EH (cell line): Measurements from ENCODE around the gene SLC6A13.
"Not testable (repeated sequence)": the region's sequence is repeated elsewhere in the genome, so short reads cannot be mapped to it uniquely, and the experiment has no call there.

Experiments
- DNase-seq: peaks from one replicate; pipeline ENCODE4 v3.0.0-alpha.2; 2015; ENCODE audit warnings: low read depth

The SLC6A13 gene

DNA sequence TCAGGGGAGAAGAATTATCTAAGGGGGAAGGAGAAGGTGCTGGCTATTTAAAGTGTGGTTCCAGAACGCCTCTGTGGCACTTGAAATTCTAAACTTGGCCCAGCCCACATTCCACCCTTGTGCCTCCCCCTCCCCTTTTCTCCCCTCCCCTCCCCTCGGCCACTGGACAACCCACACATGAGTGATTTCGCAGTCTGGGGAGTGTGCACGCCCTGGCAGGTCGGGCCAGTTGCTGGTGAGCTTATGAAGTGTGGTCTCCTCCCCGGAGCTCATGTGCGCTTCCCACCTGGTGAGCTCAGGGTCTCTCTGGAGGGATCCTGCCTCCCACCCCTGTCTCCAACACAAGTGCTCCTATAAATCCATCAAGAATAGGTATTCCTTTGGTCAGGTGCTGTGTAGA lies at the start of gene SLC6A13:
Gene SLC6A13 (minus strand): TSS at position 20 of the 400 bp plus-strand sequence. CDS start 2,784 bp downstream, outside the sequence.
- DNase-seq, result peak; percentile 15

DNA sequence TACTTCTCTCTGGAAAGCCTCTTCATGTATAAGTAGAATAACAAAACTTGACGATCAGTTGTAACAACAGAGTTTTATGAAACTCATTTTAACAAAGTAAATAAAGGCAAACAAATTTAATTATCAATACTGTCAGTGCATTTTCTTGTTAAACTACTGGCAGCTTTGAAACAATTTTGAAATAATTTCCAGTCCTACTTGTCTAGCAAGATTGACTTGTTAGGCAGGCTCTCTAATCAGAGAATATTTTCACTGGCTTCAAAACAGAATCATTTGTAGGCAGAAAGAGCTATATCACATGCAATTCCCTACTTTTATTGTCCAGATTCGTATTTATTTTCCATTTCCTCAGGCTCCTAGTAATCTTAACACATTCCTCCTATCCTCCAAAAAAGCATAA lies 45.9 kb upstream of the SLC6A13 start:
- no peak for DNase-seq

DNA sequence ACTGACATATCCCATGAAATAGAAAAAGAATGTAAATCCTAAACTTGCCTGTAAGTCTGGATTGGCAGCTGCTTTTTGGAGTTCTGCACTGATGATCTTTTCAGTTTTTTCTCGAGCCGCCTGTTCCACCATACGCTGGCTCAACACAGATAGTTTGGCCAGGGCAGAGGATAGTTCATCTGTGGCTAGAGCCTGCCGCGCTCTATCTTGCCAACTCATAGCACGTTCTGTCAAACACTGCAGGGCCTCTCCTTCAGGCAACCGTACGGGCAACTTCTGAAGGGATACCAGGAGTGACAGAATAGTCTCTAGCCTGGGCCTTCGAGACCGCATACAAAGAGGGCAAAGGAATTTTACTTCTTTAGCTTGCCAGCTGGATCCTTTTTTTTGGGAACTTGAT lies 44.8 kb upstream of the SLC6A13 start:
- no peak for DNase-seq

DNA sequence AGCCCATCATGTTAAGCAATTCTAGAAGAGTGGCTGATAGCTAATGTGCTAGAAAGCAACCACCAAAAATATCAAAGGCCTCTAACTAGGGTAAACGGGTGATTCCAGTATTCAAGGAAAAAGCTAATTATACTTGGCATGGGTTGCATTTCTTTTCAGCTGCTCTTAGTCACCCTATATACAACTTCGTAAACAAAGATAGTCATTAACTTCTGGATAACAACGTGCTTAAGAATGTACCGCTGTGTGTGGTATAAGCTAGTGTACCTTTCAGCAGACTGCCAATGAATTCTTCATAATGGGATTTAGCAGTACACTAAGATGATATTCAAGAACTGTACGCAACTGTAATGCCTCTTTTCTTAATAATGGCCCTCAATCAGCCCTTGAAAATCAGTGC lies 42.2 kb upstream of the SLC6A13 start:
- DNase-seq, result peak; percentile 15

DNA sequence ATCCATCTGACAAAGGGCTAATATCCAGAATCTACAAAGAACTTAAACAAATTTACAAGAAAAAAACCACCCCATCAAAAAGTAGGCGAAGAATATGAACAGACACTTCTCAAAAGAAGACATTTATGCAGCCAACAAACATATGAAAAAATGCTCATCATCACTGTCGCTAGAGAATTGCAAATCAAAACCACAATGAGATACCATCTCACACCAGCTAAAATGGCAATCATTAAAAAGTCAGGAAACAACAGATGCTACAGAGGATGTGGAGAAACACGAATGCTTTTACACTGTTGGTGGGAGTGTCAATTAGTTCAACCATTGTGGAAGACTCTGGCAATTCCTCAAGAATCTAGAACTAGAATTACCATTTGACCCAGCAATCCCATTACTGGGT lies 40.1 kb upstream of the SLC6A13 start:
- not testable (repeated sequence) for DNase-seq

DNA sequence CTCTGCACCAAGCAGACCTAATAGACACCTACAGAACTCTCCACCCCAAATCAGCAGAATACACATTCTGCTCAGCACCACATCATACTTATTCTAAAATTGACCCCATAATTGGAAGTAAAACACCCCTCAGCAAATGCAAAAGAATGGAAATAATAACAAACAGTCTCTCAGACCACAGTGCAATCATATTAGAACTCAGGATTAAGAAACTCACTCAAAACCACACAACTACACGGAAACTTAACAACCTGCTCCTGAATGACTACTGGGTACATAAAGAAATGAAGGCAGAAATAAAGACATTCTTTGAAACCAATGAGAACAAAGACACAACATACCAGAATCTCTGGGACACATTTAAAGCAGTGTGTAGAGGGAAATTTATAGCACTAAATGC lies 37.5 kb upstream of the SLC6A13 start:
- DNase-seq, result not testable (repeated sequence)

DNA sequence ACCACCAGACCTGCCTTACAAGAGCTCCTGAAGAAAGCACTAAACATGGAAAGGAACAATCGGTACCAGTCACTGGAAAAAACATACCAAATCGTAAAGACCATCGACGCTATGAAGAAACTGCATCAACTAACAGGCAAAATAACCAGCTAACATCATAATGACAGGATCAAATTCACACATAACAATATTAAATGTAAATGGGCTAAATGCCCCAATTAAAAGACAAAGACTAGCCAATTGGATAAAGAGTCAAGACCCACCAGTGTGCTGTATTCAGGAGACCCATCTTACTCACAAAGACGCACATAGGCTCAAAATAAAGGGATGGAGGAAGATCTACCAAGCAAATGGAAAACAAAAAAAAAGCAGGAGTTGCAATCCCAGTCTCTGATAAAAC lies 36.9 kb upstream of the SLC6A13 start:
- DNase-seq, result not testable (repeated sequence)

DNA sequence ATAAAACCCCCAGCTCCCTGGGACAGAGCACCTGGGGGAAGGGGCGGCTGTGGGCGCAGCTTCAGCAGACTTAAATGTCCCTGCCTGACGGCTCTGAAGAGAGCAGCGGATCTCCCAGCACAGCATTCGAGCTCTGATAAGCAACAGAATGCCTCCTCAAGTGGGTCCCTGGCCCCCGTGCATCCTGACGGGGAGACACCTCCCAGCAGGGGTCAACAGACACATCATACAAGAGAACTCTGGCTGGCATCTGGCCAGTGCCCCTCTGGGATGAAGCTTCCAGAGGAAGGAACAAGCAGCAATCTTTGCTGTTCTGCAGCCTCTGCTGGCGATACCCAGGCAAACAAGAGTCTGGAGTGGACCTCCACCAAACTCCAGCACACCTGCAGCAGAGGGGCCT lies 35.4 kb upstream of the SLC6A13 start:
- not testable (repeated sequence) for DNase-seq

DNA sequence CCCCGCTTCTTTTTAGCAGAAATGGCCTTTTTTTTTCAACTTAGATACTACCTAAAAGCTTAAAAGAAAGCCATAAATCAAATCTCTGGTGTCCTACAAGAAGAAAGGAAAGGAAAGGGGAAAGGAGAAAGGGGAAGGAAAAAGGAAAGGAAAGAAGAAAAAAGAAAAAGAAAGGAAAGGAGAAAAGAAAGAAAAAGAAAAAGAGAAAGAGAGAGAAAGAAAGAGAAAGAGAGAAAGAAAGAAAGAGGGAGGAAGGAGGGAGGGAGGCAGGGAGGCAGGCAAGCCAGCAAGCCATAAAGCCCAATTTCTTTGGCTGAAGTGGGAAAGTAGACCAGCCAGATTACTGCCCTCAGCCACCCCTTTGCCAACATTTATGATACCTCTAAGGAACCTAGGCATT lies 32.5 kb upstream of the SLC6A13 start:
- DNase-seq, result no peak

DNA sequence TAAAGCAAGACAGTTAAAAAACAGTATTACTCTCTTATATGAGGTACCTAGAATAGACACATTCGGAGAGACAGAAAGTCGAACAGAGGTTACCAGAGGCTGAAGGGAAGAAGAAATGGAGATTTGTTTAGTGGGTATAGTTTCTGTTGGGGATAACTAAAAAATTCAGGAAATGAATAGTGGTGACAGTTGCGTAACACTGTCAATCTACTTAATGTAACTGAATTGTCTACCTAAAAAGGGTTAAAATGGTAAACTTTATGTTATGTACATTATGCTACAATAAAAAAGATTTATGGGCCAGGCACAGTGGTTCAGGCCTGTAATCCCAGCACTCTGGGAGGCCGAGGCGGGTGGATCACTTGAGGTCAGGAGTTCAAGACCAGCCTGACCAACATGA lies 30.6 kb upstream of the SLC6A13 start:
- DNase-seq, result no peak

DNA sequence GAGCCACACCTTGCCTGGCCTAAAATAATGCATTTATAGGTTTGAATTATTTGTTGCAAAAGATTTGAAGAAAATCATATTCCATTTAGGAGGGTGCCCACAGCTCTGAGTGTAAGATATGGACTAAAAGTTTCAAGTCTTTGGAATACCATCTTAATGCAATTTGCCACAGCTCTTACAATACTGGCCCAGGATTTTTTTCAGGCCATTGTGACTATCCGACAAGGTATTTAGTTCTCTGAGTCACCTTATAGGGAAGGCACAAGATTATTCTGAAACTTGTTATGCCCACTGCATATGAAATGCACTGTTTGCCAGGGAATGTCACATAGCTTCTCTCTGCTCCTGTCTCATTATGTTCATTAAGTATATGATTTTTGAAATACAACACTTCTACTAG lies 29.6 kb upstream of the SLC6A13 start:
- DNase-seq, result peak; percentile 23

DNA sequence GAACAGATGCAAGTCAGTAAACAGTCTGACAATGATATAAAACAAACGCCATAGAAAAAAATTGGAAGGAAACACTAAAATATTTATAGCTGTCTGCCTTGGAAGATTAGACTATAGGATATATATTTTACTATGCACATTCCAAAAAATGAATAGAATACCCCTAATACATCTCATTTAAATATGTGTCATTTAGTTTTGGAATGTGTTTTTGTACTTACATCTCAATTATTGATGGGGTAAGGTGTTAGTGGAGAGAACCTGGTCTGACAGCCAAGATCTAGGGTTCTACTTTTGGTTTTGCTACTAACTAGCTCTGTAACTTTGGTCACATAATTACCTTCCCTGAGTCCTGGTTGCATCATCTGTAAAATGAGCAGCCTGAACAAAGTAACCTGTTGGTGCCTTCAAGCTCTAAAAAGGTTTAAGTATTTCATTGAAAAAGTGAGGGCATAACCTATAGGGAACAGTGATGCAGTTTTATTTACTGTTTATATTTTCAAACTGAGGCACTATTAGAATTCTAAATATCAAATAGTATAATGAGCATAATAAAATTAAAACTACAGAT lies 28.6 kb upstream of the SLC6A13 start:
- no peak for DNase-seq

DNA sequence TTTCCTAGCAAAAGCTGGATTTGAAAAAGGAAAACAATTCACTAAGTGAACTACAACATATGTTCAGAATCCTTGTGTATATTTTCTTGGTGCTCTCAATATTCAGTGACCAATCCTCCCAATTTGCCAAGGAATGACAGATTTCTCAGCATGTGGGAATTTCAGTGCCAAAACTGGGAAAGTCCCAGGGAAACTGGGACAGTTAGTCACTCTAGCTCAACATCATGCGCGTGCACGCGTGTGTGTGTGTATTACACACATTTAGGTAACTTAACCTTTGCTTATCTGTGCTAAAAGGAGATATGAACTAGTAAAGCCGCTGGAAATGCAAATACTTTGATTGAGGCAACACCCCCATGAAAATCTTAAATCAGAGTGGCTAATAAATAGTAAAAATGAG lies 26.1 kb upstream of the SLC6A13 start:
- DNase-seq, result peak; percentile 54

DNA sequence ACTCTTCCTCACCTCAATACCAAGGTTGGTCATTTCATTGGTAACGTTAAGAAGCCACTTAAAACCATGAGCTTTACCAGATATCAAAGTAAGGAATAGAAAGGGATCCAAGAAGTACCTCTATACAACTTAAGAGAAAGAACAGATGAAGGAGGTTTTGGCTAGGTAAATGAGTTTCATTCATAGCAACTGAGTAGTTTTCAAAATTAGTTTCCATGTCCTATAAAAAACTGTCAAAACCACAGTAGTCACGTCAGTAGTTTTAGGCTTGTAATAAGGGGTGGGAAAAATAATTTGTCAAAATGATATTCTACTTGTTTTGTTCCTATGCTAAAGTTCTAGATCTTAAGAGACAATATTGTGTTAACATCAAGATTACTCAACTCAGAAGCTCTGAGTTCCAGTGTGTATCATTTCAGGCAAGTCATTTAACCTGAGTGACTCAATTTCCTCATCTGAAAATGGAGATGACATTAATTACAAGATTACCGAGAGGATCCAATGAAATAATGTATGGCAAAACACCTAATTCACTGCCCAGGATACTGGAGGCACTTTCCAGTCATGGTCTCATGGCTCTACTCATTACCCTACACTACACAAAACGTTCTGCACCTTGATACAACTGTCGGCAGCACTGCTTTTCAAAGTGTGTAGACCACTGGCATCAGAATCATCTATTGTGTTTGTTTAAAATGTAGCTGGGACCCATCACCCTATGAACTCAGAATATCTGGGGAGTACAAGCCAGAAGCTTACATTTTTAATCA lies 24.1 kb upstream of the SLC6A13 start:
- DNase-seq, result no peak

DNA sequence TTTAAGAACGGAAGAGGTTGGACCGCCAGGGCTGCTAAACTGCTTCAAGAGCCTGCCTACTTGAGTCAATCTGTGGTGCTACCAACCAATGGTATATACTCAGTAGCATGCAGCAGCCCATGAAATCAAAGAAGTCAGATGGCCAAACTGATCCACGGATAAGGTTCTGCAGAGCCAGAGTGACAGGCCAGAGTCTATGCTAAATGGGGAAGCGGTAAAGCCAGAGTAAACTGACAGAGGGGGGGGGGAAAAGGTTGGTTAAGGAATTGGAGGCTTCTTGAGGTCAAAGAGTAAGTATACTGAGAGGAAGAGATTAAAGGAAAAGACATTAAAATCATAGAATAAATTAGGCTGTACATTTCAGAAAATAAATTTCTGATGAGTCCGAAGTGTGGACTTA lies 15.4 kb upstream of the SLC6A13 start:
- DNase-seq, result no peak

DNA sequence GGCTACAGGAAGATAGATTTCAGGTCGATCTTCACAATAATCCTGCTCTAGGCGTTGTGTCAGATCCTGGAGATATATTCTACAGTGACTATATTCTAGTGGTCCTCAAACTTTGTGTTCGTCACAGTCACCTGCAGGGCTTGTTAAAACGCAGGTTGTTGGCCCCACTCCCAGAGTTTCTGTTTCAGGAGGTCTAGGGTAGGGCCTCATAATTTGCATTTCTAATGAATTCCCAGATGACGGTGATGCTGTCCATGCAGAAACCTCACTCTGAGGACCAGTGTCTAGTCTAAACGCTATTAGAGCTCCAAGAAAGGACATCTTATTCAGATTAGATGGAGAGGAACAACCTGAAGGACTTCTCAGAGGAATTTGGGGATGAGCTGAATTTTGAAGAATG lies 13.2 kb upstream of the SLC6A13 start:
- no peak for DNase-seq

DNA sequence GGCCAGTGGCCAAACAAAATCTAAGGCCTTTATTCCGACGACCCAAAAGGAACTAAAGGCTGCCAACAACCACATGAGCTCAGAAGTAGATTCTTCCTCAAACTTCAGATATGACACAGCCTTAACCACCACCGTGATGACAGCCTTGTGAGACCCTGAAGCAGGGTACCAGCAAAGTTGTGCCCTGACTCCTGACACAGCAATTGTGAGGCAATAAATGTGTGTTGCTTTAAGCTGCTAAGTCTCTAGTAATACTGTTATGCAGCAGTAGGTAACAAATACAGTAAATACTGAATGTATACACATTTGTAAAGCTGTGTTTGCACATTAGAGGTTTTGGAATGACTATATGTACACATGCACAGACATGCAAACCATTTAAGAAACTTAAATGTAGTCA lies 10.7 kb upstream of the SLC6A13 start:
- DNase-seq, result no peak

DNA sequence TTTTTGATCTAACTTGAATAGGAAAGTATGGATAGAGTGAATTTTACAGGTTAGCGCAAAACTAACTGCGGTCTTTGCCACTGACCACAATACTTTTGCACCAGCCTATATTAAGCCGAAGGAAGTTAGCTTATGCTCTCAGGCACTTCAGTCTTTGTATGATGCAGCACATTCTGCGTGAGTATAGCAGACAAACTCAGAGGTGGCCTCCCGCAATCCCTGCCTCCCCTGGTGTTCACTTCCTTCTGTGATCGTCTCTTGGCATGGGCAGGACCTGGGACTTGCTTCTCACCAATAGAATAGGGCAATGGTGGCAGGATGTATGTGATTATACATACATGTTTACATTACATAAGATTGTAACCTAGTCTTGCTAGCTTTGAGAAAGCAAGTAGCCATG lies 10.3 kb upstream of the SLC6A13 start:
- no peak for DNase-seq

DNA sequence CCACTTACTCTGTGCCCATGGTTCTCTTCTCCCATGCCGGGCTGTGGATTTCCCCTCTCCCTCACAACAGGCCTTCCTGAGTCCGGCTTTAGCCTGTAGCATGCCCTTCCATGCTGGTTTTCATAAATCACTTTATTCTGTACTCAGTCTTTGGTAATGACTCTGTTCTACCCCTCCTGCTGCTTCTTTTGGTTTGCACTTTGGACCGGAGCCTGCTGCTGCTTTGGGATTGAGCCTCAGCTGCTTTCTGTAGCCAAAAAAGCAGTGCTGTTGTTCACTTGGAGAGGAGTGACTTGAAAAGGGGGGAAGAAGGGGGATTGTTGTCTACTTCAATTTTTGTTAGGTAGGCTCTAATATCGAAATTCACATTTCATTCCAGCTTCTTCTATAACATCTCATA lies 8.5 kb upstream of the SLC6A13 start:
- DNase-seq, result no peak

DNA sequence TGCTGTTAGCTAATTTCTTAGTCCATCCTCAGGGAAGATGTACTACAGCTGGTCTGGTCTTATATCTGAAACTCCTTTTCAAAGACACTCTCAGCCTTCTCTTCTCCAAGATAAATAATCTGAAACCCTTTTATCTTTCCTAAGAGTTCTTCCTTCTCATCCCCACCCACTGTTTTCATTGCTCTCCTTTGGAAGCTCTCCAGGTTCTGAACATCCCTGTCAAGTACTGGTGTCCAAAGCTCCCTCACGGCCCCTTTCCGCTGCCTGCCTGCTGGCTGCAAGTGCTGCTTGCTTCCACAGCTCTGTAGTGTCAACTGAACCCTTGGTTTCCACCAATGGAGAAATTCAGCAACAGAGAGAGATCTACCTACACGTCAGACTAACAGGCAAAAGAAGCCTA lies 6.6 kb upstream of the SLC6A13 start:
- DNase-seq, result peak; percentile 27

DNA sequence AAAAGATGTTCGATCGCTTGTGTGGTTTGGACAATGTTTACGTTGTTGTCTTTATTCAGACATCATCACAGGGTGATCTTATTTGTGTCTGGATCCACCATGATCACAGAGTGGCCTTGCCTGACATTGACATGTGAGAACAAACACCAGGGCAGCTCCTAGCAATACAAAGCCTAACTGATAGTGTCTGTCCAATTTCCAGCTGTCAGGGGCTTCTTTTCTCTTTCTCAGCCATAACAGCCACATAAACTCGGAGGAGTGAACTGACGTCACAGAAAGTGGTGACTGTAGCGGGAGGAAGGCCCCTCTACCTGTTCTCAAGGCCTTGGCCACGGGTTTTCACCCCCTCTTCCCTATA lies 5.8 kb upstream of the SLC6A13 start:
- DNase-seq, result no peak

DNA sequence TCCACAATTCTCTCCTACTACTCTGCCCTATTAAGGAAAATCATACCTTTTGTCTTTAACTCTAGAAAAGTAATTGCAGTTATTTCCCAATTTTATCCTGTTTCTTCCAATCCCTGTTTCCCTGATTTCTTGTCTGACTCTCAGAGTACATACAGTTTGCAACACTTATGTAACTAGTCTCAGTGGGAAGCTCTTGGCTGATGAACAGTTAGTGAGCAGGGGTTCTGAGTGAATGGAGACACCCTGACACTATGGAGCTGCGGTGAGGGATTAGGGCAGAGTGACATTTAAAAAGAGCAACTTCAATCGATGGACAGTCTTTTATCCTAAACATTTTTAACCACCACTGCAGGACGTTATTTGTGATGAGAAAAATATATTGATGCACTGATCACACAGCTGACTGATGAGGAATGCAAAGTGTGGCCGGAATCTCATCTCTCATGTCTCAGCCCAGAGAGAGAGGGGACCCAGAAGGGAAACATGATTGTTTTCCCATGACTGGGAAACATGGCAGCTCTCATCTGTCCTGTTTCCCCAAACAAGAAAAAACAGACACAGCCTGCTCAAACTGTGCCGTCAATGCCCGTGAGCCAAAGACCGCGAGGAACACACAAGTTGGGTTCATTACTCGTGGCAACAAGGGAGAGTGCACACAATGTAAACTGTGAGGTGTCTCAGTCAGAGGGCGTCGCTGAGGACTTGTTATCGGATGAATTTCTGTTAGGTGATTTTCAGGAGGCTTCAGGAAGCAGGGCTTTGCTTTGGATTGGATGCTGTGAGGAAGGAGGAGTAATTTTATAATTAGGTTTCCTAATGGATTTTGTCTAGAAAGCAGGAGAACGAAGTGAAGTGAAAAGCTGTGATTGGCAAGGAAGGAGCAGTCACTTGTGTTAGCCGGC lies 5.2 kb upstream of the SLC6A13 start:
- no peak for DNase-seq

DNA sequence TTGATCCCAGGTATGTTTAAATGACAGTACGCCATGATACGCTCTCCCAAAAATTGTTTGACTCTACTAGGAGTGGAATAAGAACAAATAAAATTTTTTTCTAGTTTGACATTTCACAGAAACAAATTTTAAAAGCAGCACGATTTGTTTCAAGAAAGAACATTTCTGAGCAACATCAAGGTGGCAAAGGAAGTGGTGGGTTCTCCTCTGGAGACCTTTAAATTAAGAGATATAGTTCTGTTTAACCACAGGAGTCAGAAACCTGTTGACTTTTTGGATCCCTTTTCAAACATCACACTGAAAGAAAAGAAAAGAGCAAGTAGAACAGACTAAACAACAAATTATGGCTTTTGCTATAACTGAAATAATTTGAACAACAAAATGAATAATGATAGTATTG lies 2.5 kb upstream of the SLC6A13 start:
- no peak for DNase-seq
